Measurements from ENCODE around the gene PLEKHA4.

DNA sequence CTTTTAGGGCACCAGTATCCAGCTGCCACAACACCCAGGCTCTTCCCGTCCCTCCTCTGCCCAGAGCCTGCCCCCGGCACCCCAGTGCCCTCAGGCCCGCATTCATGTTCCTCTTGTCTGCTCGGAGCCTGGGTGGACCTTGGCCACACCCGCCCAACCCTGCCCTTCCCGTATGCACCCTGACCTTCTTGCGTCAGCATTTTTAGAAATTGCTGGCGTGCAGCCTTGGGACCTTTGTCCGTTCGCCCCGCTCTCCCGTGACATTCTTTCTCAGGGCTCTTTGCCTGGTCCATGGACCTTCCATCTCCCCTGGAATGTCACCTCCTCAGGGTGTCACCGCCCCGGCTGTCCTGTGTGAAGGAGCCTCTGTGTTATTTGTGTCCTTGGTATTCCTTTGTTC lies 39.3 kb upstream of the PLEKHA4 start:
- TF ChIP-seq, protein P1, sequence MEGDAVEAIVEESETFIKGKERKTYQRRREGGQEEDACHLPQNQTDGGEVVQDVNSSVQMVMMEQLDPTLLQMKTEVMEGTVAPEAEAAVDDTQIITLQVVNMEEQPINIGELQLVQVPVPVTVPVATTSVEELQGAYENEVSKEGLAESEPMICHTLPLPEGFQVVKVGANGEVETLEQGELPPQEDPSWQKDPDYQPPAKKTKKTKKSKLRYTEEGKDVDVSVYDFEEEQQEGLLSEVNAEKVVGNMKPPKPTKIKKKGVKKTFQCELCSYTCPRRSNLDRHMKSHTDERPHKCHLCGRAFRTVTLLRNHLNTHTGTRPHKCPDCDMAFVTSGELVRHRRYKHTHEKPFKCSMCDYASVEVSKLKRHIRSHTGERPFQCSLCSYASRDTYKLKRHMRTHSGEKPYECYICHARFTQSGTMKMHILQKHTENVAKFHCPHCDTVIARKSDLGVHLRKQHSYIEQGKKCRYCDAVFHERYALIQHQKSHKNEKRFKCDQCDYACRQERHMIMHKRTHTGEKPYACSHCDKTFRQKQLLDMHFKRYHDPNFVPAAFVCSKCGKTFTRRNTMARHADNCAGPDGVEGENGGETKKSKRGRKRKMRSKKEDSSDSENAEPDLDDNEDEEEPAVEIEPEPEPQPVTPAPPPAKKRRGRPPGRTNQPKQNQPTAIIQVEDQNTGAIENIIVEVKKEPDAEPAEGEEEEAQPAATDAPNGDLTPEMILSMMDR (IDR thresholded peaks at IDR 0.05): no peak
- TF ChIP-seq NR2C2 (CRISPR knock-in tag; IDR thresholded peaks at IDR 0.05) (no peak), TP53 (CRISPR knock-in tag; IDR thresholded peaks at IDR 0.05) (no peak), RELA (CRISPR knock-in tag; IDR thresholded peaks at IDR 0.05; ENCODE audit: borderline replicate concordance) (no peak)
- TF ChIP-seq, protein P2, sequence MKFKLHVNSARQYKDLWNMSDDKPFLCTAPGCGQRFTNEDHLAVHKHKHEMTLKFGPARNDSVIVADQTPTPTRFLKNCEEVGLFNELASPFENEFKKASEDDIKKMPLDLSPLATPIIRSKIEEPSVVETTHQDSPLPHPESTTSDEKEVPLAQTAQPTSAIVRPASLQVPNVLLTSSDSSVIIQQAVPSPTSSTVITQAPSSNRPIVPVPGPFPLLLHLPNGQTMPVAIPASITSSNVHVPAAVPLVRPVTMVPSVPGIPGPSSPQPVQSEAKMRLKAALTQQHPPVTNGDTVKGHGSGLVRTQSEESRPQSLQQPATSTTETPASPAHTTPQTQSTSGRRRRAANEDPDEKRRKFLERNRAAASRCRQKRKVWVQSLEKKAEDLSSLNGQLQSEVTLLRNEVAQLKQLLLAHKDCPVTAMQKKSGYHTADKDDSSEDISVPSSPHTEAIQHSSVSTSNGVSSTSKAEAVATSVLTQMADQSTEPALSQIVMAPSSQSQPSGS (CRISPR knock-in tag; IDR thresholded peaks at IDR 0.05; ENCODE audit: borderline replicate concordance, low read depth): no peak
- TF ChIP-seq, protein P3, sequence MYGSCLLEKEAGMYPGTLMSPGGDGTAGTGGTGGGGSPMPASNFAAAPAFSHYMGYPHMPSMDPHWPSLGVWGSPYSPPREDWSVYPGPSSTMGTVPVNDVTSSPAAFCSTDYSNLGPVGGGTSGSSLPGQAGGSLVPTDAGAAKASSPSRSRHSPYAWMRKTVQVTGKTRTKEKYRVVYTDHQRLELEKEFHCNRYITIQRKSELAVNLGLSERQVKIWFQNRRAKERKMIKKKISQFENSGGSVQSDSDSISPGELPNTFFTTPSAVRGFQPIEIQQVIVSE (CRISPR knock-in tag; IDR thresholded peaks at IDR 0.05; ENCODE audit: borderline replicate concordance): no peak

Data from WTC11 (cell line).